GM19463 (cell line): ENCODE results near the gene HELZ.

Experiments used
- ATAC-seq: cut with Tn5 transposase; IDR thresholded peaks from one replicate; pipeline ENCODE4 v1.9.1; 2021; ENCODE audit warnings: mild to moderate bottlenecking, moderate library complexity; ENCODE audit not compliant: unreplicated experiment

The HELZ gene

GRCh38 chr17:67238991-67239390, 6.0 kb downstream of the HELZ start:
- ATAC-seq = no peak

GRCh38 chr17:67232441-67232840, 12.6 kb downstream of the HELZ start:
- ATAC-seq = no peak

- ATAC-seq = no peak
Measured at GRCh38 chr17:67229109-67229955, 15.7 kb downstream of the HELZ start.

- no peak for ATAC-seq
Measured at GRCh38 chr17:67227488-67227887, 17.5 kb downstream of the HELZ start.

- no peak for ATAC-seq
Measured at GRCh38 chr17:67225316-67225715, 19.7 kb downstream of the HELZ start.

- no peak for ATAC-seq
Measured at GRCh38 chr17:67224736-67225135, 20.3 kb downstream of the HELZ start.

- ATAC-seq = no peak
Measured at GRCh38 chr17:67223924-67224323, 21.1 kb downstream of the HELZ start.

GRCh38 chr17:67221062-67221998, 23.7 kb downstream of the HELZ start:
- ATAC-seq = no peak

- no peak for ATAC-seq
Measured at GRCh38 chr17:67218385-67218950, 26.5 kb downstream of the HELZ start.

- no peak for ATAC-seq
Measured at GRCh38 chr17:67217446-67217845, 27.6 kb downstream of the HELZ start.

- no peak for ATAC-seq
Measured at GRCh38 chr17:67216578-67217320, 28.2 kb downstream of the HELZ start.

- ATAC-seq = no peak
Measured at GRCh38 chr17:67215991-67216421, 29.0 kb downstream of the HELZ start.

- no peak for ATAC-seq
Measured at GRCh38 chr17:67212714-67213417, 32.1 kb downstream of the HELZ start.

- no peak for ATAC-seq
Measured at GRCh38 chr17:67212231-67212630, 32.8 kb downstream of the HELZ start.

GRCh38 chr17:67211742-67212141, 33.3 kb downstream of the HELZ start:
- ATAC-seq = no peak

GRCh38 chr17:67210915-67211314, 34.1 kb downstream of the HELZ start:
- ATAC-seq = no peak

- ATAC-seq = no peak
Measured at GRCh38 chr17:67208232-67208631, 36.8 kb downstream of the HELZ start.

GRCh38 chr17:67203818-67204217, 41.2 kb downstream of the HELZ start:
- ATAC-seq = no peak

GRCh38 chr17:67202503-67202902, 42.5 kb downstream of the HELZ start:
- ATAC-seq = no peak

- ATAC-seq = no peak
Measured at GRCh38 chr17:67200727-67201301, 44.2 kb downstream of the HELZ start.
